Putamen (tissue), 1 donor: ENCODE results near the gene BMI1.
"Not testable (repeated sequence)": the region's sequence is repeated elsewhere in the genome, so short reads cannot be mapped to it uniquely, and the experiment has no call there.

Experiments
- DNase-seq: peaks from one replicate; pipeline ENCODE4 v3.0.0-alpha.2; 2016; ENCODE audit warnings: low spot score

BMI1 gene

GRCh38 chr10:22320591-22321155, at the start of gene BMI1:
BMI1 (plus strand) TSS chr10:22321099; CDS start chr10:22326450, 5,351 bp downstream.
- no peak for DNase-seq

- no peak for DNase-seq
Observed at GRCh38 chr10:22271786-22272185, 49.1 kb upstream of the BMI1 start.

GRCh38 chr10:22278441-22278782, 42.5 kb upstream of the BMI1 start:
- no peak for DNase-seq

GRCh38 chr10:22280078-22280477, 40.8 kb upstream of the BMI1 start:
- DNase-seq = no peak

- no peak for DNase-seq
Observed at GRCh38 chr10:22285130-22285529, 35.8 kb upstream of the BMI1 start.

- no peak for DNase-seq
Observed at GRCh38 chr10:22293747-22294404, 27.0 kb upstream of the BMI1 start.

- no peak for DNase-seq
Observed at GRCh38 chr10:22294694-22295093, 26.2 kb upstream of the BMI1 start.

- no peak for DNase-seq
Observed at GRCh38 chr10:22301193-22301592, 19.7 kb upstream of the BMI1 start.

- no peak for DNase-seq
Observed at GRCh38 chr10:22303461-22303860, 17.4 kb upstream of the BMI1 start.

GRCh38 chr10:22305721-22306120, 15.2 kb upstream of the BMI1 start:
- no peak for DNase-seq

- DNase-seq = no peak
Observed at GRCh38 chr10:22308390-22308789, 12.5 kb upstream of the BMI1 start.

- no peak for DNase-seq
Observed at GRCh38 chr10:22309180-22310000, 11.5 kb upstream of the BMI1 start.

- DNase-seq = not testable (repeated sequence)
Observed at GRCh38 chr10:22310012-22310411, 10.9 kb upstream of the BMI1 start.

- no peak for DNase-seq
Observed at GRCh38 chr10:22310928-22311327, 10.0 kb upstream of the BMI1 start.

GRCh38 chr10:22314852-22315251, 6.0 kb upstream of the BMI1 start:
- DNase-seq = no peak

GRCh38 chr10:22315455-22316285, 5.2 kb upstream of the BMI1 start:
- no peak for DNase-seq

GRCh38 chr10:22316286-22317075, 4.4 kb upstream of the BMI1 start, which contains the start of gene COMMD3:
COMMD3 (plus strand) TSS chr10:22316388; CDS start chr10:22316418, 30 bp downstream.
- DNase-seq = peak; percentile 91

GRCh38 chr10:22317076-22317370, 3.9 kb upstream of the BMI1 start:
- peak; percentile 22 for DNase-seq

- no peak for DNase-seq
Observed at GRCh38 chr10:22317771-22318565, 2.9 kb upstream of the BMI1 start.

- DNase-seq = no peak
Observed at GRCh38 chr10:22318772-22319171, 2.1 kb upstream of the BMI1 start.

- DNase-seq = no peak
Observed at GRCh38 chr10:22319547-22319979, 1.3 kb upstream of the BMI1 start.
